HG02943 (cell line): Measurements from ENCODE around the gene TECTA.

Experiments
- ATAC-seq: cut with Tn5 transposase; IDR thresholded peaks from one replicate; pipeline ENCODE4 v1.9.1; 2021; ENCODE audit warnings: mild to moderate bottlenecking, low read depth, moderate library complexity; ENCODE audit not compliant: unreplicated experiment

TECTA gene

GRCh38 chr11:121127809-121128208, 26.8 kb downstream of the TECTA start:
- no peak for ATAC-seq

GRCh38 chr11:121129362-121130340, 28.6 kb downstream of the TECTA start:
- ATAC-seq, result no peak

GRCh38 chr11:121131656-121132055, 30.6 kb downstream of the TECTA start:
- ATAC-seq, result no peak

- ATAC-seq, result no peak
These were observed 31.4 kb downstream of the TECTA start for GRCh38 chr11:121132211-121132976.

GRCh38 chr11:121134741-121135312, 33.8 kb downstream of the TECTA start:
- ATAC-seq, result no peak

DNA sequence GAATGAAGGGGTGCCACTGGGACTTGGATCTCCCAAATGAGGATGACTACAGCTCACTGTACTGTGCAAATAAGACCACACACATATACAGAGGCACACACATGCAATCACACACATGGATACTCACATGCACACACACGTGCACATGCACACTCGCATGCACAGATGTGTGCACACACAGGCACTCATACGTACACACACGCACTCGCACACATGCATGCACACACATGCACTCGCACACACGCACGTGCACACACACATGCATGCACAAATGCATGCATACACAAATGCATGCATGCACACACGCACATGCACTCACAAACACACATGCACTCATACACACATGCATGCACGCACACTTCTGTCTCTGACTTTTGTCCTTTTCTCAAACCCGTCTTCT, 36.0 kb downstream of the TECTA start:
- ATAC-seq, result no peak

- no peak for ATAC-seq
These were observed 37.2 kb downstream of the TECTA start for GRCh38 chr11:121138259-121138658.

GRCh38 chr11:121140369-121140768, 39.3 kb downstream of the TECTA start:
- ATAC-seq, result no peak

DNA sequence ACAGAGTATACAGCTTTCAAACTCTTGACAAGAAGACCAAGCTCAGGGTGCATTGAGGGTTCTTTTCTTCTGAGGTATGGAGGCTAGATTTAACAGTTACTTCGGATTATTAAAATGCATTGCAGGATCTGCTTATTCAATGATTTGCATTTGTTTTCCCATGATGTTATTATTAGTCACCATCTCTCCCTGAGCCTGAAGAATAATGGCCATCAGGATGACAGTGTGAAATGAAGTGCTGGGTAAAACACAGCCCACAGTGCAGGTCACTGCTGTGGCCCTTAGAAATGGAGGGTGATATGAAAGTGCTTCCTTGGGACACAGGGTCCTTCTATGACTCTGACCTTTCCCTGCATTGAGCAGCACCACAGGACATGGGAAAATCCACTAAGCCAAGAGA, 40.0 kb downstream of the TECTA start:
- no peak for ATAC-seq

- ATAC-seq, result no peak
These were observed 42.9 kb downstream of the TECTA start for GRCh38 chr11:121143921-121144320.

- ATAC-seq, result no peak
These were observed 43.7 kb downstream of the TECTA start for GRCh38 chr11:121144723-121145122.

- ATAC-seq, result no peak
These were observed 44.8 kb downstream of the TECTA start for GRCh38 chr11:121145826-121146225.

DNA sequence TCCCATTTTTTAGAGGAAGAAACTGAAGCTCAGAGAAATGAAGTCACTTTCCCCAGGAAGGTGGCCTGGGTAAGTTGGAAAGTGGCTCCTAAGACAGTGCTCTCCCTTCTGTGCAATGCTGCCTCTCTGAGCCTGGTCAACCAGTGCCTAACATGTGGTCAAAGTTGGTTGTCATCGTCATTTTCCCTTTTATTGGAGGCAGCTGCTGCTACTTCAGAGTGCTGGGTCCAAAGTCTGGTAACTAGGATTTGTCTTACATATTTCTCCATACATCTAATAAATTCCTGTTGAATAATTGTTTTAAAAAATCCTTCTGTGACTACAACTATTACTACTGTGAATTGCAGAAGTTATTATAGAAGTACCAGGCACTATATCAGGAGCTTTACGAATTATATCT, 48.1 kb downstream of the TECTA start:
- ATAC-seq, result no peak

- ATAC-seq, result no peak
These were observed 50.2 kb downstream of the TECTA start for GRCh38 chr11:121151207-121151688.

DNA sequence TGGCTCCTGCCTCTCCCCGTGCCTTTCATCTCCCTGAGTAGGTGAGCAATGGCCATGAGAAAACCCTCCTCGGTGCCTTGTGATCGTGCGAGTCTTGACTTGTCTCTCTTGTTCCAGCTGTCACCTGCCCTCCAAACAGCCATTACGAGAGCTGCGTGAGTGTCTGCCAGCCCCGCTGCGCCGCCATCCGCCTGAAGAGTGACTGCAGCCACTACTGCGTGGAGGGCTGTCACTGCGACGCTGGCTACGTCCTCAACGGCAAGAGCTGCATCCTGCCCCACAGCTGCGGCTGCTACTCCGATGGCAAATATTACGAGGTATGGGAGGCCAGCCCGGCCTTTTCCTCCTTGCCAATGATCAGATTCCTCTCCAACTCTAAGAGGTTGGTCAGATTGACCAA, 51.7 kb downstream of the TECTA start:
- no peak for ATAC-seq

GRCh38 chr11:121153472-121153871, 52.4 kb downstream of the TECTA start:
- no peak for ATAC-seq

DNA sequence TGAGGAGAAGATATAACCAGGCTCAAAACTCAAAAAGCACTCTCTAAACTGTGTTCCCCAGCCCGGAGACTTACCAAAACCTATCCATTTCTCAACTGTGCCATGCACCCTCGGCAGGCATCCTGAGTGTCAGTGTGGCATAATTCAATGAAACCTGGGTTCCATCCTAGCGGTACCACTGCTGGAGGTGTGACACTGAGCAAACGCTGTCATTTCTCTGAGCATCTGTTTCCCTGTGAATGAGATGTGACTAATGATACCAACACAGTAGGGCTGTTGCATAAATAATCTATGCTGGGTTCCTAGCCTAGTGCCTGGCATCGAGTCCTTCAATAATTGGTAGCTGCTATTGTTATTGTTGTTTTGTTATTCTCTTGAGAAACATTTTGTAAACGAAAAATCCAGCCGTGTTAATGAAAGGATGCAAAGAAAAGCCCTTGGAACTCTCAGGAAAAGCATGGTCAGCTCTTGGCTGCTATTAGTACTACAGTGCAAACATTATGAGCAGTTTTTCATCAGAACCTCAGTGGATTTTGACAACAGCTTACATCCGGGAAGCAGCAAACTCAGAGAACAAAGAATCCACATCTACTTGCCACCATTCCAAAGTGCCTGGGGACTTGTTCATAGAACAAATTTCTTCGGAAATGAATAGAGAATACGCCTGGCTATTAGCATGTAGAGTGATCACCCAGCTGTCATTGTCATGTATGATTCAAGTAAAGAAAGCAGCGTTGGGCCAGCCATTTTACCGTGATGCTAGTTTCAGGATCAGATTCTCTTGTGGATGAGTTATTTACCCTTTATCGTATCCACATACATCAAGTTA, 53.7 kb downstream of the TECTA start:
- ATAC-seq, result no peak

DNA sequence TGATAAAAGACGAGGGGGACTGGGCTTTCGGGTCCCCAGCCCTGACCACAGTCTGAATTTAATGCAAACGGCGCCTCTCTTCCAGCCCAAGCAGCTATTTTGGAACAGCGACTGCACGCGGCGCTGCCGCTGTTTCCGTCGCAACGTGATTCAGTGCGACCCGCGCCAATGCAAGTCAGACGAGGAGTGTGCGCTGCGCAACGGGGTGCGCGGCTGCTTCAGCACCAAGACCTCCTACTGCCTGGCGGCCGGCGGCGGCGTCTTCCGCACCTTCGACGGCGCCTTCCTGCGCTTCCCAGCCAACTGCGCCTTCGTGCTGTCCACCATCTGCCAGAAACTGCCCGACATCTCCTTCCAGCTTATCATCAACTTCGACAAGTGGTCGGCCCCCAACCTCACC, 56.7 kb downstream of the TECTA start:
- no peak for ATAC-seq

- no peak for ATAC-seq
These were observed 58.7 kb downstream of the TECTA start for GRCh38 chr11:121159741-121160140.

GRCh38 chr11:121161349-121161917, 60.4 kb downstream of the TECTA start:
- no peak for ATAC-seq
